Esophagus muscularis mucosa (tissue), 4 donors: ENCODE measurements around the gene CALML5.

Source experiments
- EP300 ChIP-seq: sonication (generic); formaldehyde crosslinking; IDR thresholded peaks from one replicate; pipeline ENCODE4 v1.6.1; 2017; ENCODE audit warnings: antibody characterized with exemption
- POLR2AphosphoS5 ChIP-seq, 2 donors: sonication (generic); formaldehyde crosslinking; IDR thresholded peaks; one replicate each; pipeline ENCODE4 v1.6.1; 2017; ENCODE audit warnings: antibody characterized with exemption in 2 of 2
- TF ChIP-seq, protein P1 (sequence below), 3 experiments: fragments of 200-600 bp in 2 of 3; fragments of 450-650 bp in 1 of 3; sonication (generic) in 2 of 3; IDR thresholded peaks; one replicate each; pipeline ENCODE4 v1.5.1; 2017 to 2019; ENCODE audit warnings: antibody characterized with exemption in 3 of 3, mild to moderate bottlenecking in 2 of 3, moderate library complexity in 1 of 3

DNA sequence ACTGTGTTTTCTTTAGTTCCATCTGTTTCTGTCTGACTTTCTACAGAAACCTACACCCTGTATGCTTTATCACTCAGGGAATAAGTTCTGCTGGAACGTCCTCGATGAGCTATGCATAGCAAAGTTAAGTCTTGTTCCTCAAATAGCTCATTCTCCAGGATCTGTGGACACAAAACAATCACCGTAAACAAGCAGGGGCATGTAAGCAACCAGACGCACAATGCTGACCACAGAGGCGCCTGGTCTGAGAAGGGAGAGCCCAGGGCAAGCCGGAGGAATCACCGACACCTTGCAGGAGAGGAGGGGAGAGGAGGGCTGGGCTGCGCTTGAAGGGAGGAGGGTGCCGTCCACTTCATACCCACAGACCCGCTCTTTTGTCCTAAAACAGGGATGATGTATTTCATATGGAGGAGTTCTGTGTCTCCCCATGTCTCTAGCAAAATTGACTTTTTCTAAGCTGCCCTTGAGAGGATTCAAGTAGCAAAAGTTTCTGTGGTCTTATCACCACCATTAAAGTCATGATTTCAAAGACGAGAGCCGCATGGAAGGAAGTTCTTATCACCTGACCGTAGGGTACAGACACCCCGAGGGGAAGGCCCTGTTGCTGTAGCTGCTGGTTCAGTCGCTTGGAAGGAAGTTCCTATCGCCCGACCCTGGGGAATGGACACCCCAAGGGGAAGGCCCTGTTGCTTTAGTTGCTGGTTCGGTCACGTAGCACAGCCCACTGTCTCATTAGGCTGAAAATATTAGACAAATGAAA is 39.7 kb upstream of the CALML5 start:
- TF ChIP-seq, protein P1, sequence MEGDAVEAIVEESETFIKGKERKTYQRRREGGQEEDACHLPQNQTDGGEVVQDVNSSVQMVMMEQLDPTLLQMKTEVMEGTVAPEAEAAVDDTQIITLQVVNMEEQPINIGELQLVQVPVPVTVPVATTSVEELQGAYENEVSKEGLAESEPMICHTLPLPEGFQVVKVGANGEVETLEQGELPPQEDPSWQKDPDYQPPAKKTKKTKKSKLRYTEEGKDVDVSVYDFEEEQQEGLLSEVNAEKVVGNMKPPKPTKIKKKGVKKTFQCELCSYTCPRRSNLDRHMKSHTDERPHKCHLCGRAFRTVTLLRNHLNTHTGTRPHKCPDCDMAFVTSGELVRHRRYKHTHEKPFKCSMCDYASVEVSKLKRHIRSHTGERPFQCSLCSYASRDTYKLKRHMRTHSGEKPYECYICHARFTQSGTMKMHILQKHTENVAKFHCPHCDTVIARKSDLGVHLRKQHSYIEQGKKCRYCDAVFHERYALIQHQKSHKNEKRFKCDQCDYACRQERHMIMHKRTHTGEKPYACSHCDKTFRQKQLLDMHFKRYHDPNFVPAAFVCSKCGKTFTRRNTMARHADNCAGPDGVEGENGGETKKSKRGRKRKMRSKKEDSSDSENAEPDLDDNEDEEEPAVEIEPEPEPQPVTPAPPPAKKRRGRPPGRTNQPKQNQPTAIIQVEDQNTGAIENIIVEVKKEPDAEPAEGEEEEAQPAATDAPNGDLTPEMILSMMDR (IDR thresholded peaks at IDR 0.05): no peak
- no peak for TF ChIP-seq EP300
- TF ChIP-seq POLR2AphosphoS5 (IDR thresholded peaks at IDR 0.05): no peak
